Large intestine (tissue), 12 donors: ENCODE results near the gene MINDY1. TPM values are rescaled to one million over a fixed set of nuclear protein-coding genes. Genes with fewer than 3 reads are reported as not detected.

ENCODE experiments used
- DNase-seq, 2 donors: peaks; one replicate each; pipeline versions ENCODE4 v3.0.0 to v3.0.0-alpha.2; 2013
- H3K27ac ChIP-seq: one replicate; pipeline ENCODE4 v1.5.1; 2013; ENCODE audit warnings: low read length
- H3K27me3 ChIP-seq: 2 replicates; pipeline ENCODE4 v1.6.1; 2013; ENCODE audit warnings: low read length; ENCODE audit not compliant: control insufficient read depth, insufficient read depth
- H3K36me3 ChIP-seq: 2 replicates; pipeline ENCODE4 v1.6.1; 2013; ENCODE audit warnings: low read length; ENCODE audit not compliant: control insufficient read depth, insufficient read depth
- H3K4me1 ChIP-seq: one replicate; pipeline ENCODE4 v1.6.1; 2013; ENCODE audit warnings: low read length; ENCODE audit not compliant: control insufficient read depth, insufficient read depth
- H3K4me3 ChIP-seq: one replicate; pipeline ENCODE4 v1.5.1; 2013; ENCODE audit warnings: low read length
- H3K9me3 ChIP-seq: one replicate; pipeline ENCODE4 v1.6.1; 2013; ENCODE audit warnings: mild to moderate bottlenecking, low read depth, low read length, moderate library complexity; ENCODE audit not compliant: control insufficient read depth
- WGBS: methylation state at CpG from one replicate; pipeline ENCODE4 v1.1.5; 2013; ENCODE audit warnings: low lambda C conversion rate; ENCODE audit not compliant: insufficient coverage; 5-methylcytosine and 5-hydroxymethylcytosine counted together
- long read RNA-seq, 11 donors: transcript quantifications; one replicate each; lab custom pipeline, GENCODE V29; 2026
- polyA plus RNA-seq: library from polyadenylated mRNA; unstranded; fragments of 120-200 nt; gene quantifications from one replicate; pipeline ENCODE4 v1.2.1, GENCODE V29; 2013

Gene MINDY1, protein sequence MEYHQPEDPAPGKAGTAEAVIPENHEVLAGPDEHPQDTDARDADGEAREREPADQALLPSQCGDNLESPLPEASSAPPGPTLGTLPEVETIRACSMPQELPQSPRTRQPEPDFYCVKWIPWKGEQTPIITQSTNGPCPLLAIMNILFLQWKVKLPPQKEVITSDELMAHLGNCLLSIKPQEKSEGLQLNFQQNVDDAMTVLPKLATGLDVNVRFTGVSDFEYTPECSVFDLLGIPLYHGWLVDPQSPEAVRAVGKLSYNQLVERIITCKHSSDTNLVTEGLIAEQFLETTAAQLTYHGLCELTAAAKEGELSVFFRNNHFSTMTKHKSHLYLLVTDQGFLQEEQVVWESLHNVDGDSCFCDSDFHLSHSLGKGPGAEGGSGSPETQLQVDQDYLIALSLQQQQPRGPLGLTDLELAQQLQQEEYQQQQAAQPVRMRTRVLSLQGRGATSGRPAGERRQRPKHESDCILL
- polyA plus RNA-seq, result 24.5 TPM
- long read RNA-seq, donor 1, result 0 reads
- long read RNA-seq, donor 2, result 0 reads
- long read RNA-seq, donor 3, result 0 reads
- long read RNA-seq, donor 4, result 0 reads
- long read RNA-seq, donor 5, result 0 reads
- long read RNA-seq, donor 6, partial matches to known transcripts, result 0 of 1 reads
- long read RNA-seq, donor 6, other reads (novel, unspliced or antisense), result 0 of 1 reads
- long read RNA-seq, donor 7, result 0 reads
- long read RNA-seq, donor 8, result 0 reads
- long read RNA-seq, donor 9, result 0 reads
- long read RNA-seq, donor 10, result 0 reads
- long read RNA-seq, donor 11, result 0 reads

DNA sequence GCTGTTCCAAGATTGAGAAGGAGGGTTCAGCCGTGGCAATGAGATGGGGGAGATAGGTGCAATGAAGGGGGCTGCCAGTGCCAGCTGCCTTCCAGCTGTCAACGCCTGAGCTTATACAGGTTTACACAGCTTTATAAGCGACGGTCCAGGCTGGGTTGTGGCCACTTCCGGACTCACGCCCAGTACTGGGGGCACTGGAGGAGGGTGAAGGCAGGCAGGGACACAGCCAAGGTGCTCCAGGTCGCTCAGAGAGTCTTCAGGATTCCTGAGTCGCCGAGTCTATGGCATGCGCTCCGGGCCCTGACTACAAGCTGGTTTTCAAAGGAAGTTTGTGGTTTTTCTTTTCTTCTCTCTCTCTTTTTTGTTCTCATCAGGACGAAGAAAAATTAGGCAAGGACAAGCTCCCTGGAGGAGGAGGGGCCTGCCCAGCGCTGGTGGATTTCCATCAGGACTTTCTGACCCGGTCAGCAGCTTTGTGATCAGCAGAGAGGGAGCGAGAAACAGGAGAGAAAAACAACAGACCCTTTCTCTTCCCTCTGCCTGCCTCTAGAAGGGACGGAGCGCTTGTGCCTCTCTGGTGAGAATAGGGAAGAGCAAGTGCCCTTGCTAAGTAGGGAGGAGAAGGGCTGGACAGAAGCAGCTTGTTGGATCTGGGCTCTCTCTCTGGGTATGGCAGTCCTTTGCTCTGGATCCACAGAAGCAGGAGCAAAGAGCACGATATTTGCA lies at the start of gene MINDY1:
Gene MINDY1 (minus strand): TSS at position 576 of the 726 bp plus-strand sequence. CDS start 4,285 bp downstream, outside the sequence.
- Histone ChIP-seq H3K4me3 (peak within 1 kb of the TSS; percentile 61), H3K4me1 (peaks cover 32% of the 10 kb centered on the region), H3K27me3 (no peaks in the 10 kb centered on the region), H3K27ac (peak within 1 kb of the TSS; percentile 90), H3K9me3 (no peaks in the 10 kb centered on the region), H3K36me3 (peaks cover 11% of the 10 kb centered on the region)
- WGBS, result 0% methylated on average over 2 of the region's 18 CpGs
- peak; percentile 72 to 84 for DNase-seq

- H3K9me3 ChIP-seq, result no peaks in the 10 kb centered on the region
- H3K4me3 ChIP-seq, result no peak overlapping the region
- no peaks in the 10 kb centered on the region for H3K27me3 ChIP-seq
- peaks cover 26% of the 10 kb centered on the region for H3K4me1 ChIP-seq
- peaks cover 47% of the 10 kb centered on the region for H3K36me3 ChIP-seq
- WGBS, result 67% methylated on average over 2 of the region's 2 CpGs
- H3K27ac ChIP-seq, result peak overlapping the region; percentile 59
- DNase-seq, result no peak
Observed at GRCh38 chr1:151056149-151056548, 49.4 kb upstream of the MINDY1 start.

DNA sequence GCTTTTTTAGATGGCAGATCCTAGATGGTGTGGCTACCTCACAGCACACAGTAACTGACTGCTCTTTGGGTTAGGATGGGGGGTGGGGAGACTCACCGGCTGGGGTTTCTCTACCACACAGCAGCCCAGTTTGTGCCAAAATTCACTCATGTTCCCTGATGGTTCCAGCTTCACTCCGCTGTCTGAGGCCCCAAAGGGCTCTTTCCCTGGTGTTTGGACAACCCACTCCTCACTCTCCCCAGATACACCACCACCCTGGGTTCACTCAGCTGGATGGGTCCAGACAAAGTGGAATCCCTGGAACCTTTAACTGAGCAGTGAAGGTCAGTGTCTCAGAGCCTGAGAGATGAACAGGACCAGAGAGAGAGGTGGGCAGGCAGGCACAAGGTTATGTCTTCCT lies 48.9 kb upstream of the MINDY1 start:
- H3K36me3 ChIP-seq, result peaks cover 47% of the 10 kb centered on the region
- H3K4me3 ChIP-seq, result no peak overlapping the region
- H3K4me1 ChIP-seq, result peaks cover 26% of the 10 kb centered on the region
- WGBS, result no CpG with 5 or more reads among the region's 2 CpGs
- DNase-seq, result no peak
- H3K27ac ChIP-seq, result no peak overlapping the region
- H3K27me3 ChIP-seq, result no peaks in the 10 kb centered on the region
- H3K9me3 ChIP-seq, result no peaks in the 10 kb centered on the region

DNA sequence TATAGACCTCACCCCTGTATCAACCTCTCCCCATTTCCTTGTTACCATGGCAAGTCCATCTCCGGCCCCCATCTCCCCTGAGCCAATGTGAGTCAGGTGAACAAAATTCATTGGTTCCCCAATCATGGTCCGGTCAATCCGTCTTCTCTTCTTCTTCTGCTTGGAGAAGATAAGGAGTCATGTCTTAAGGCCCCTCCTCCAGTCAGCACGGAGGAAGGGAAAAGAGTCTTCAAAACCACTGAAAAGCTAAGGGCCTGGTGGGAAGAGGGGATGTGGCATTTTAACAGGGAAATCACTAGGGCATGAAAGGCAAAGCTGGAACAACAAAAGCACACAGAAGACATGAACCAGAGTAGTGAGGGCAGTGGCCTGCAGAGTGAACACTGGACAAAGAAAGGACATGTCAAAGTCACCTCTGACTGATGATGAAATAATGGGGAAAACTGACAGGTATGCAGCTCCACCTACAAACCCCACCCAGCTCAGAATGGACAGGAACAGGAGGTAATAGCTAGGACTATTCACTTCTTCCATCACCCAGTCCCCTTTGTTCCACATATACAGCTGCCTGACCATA lies 48.4 kb upstream of the MINDY1 start:
- Histone ChIP-seq H3K27me3 (no peaks in the 10 kb centered on the region), H3K36me3 (peaks cover 47% of the 10 kb centered on the region), H3K9me3 (no peaks in the 10 kb centered on the region), H3K4me1 (peaks cover 26% of the 10 kb centered on the region), H3K4me3 (no peak overlapping the region), H3K27ac (no peak overlapping the region)
- WGBS, result no CpG with 5 or more reads among the region's 4 CpGs
- no peak for DNase-seq

- no CpG with 5 or more reads among the region's 2 CpGs for WGBS
- Histone ChIP-seq H3K27me3 (no peaks in the 10 kb centered on the region), H3K36me3 (peaks cover 47% of the 10 kb centered on the region), H3K4me1 (peaks cover 22% of the 10 kb centered on the region), H3K27ac (no peak overlapping the region), H3K4me3 (no peak overlapping the region), H3K9me3 (no peaks in the 10 kb centered on the region)
- DNase-seq, result no peak
Observed at GRCh38 chr1:151051356-151052009, 44.8 kb upstream of the MINDY1 start.

GRCh38 chr1:151050051-151050688 lies 43.5 kb upstream of the MINDY1 start:
- no peak for DNase-seq
- Histone ChIP-seq H3K27ac (no peak overlapping the region), H3K27me3 (no peaks in the 10 kb centered on the region), H3K36me3 (peaks cover 38% of the 10 kb centered on the region), H3K4me1 (peaks cover 10% of the 10 kb centered on the region), H3K4me3 (no peak overlapping the region), H3K9me3 (no peaks in the 10 kb centered on the region)
- WGBS, result no CpG with 5 or more reads among the region's 2 CpGs

- Histone ChIP-seq H3K27me3 (no peaks in the 10 kb centered on the region), H3K27ac (no peak overlapping the region), H3K4me1 (peaks cover 8% of the 10 kb centered on the region), H3K9me3 (no peaks in the 10 kb centered on the region), H3K36me3 (peaks cover 31% of the 10 kb centered on the region), H3K4me3 (no peak overlapping the region)
- no peak for DNase-seq
- no CpG with 5 or more reads among the region's 5 CpGs for WGBS
Observed at GRCh38 chr1:151049458-151049857, 42.8 kb upstream of the MINDY1 start.

DNA sequence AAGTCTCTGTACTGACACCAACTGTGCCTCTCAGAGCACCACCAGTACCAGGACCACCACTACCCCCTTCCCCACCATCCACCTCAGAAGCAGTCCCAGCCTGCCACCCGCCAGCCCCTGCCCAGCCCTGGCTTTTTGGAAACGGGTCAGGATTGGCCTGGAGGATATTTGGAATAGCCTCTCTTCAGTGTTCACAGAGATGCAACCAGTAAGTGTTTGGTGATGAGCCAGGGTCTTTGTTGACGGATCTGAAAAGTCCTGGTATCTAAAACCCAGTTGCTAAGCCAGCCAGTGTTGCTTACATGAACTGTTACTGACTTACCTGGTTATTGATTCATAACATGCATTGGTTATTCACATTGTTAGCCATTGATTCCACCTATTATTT lies 41.9 kb upstream of the MINDY1 start:
- H3K4me3 ChIP-seq, result peak overlapping the region; percentile 98

GRCh38 chr1:151047925-151048644 lies 41.4 kb upstream of the MINDY1 start:
- peak overlapping the region; percentile 79 for H3K27ac ChIP-seq
- H3K4me1 ChIP-seq, result peaks cover 8% of the 10 kb centered on the region
- 0% methylated on average over 1 of the region's 48 CpGs for WGBS
- peak overlapping the region; percentile 98 for H3K4me3 ChIP-seq
- H3K9me3 ChIP-seq, result no peaks in the 10 kb centered on the region
- no peaks in the 10 kb centered on the region for H3K27me3 ChIP-seq
- DNase-seq, result peak; percentile 58 to 75
- H3K36me3 ChIP-seq, result peaks cover 18% of the 10 kb centered on the region

More for the DNA sequence above, 41.9 kb upstream of the MINDY1 start:
- no peaks in the 10 kb centered on the region for H3K9me3 ChIP-seq
- H3K36me3 ChIP-seq, result peaks cover 23% of the 10 kb centered on the region
- H3K4me1 ChIP-seq, result peaks cover 8% of the 10 kb centered on the region
- H3K27me3 ChIP-seq, result no peaks in the 10 kb centered on the region
- no peak overlapping the region for H3K27ac ChIP-seq
- WGBS, result no CpG with 5 or more reads among the region's 3 CpGs
- DNase-seq, result no peak
